HG02981 (cell line): ENCODE measurements around the gene TSSK3.
"Not testable (repeated sequence)": the region's sequence is repeated elsewhere in the genome, so short reads cannot be mapped to it uniquely, and the experiment has no call there.

ENCODE experiments used
- ATAC-seq: cut with Tn5 transposase; IDR thresholded peaks from one replicate; pipeline ENCODE4 v1.9.1; 2021; ENCODE audit warnings: mild to moderate bottlenecking, moderate library complexity; ENCODE audit not compliant: unreplicated experiment

The TSSK3 gene

GRCh38 chr1:32396524-32396923, 34.2 kb downstream of the TSSK3 start:
- not testable (repeated sequence) for ATAC-seq

GRCh38 chr1:32398401-32398800, 36.1 kb downstream of the TSSK3 start:
- no peak for ATAC-seq

- no peak for ATAC-seq
Measured at GRCh38 chr1:32399843-32400242, 37.5 kb downstream of the TSSK3 start.

- ATAC-seq = no peak
Measured at GRCh38 chr1:32400876-32401631, 38.7 kb downstream of the TSSK3 start.

- ATAC-seq = no peak
Measured at GRCh38 chr1:32404946-32405345, 42.6 kb downstream of the TSSK3 start.

- no peak for ATAC-seq
Measured at GRCh38 chr1:32405672-32406467, 43.5 kb downstream of the TSSK3 start.

GRCh38 chr1:32406629-32407111, 44.3 kb downstream of the TSSK3 start:
- ATAC-seq = no peak

GRCh38 chr1:32411261-32411660, 48.9 kb downstream of the TSSK3 start:
- ATAC-seq = no peak

GRCh38 chr1:32413507-32414185, 51.3 kb downstream of the TSSK3 start:
- ATAC-seq = no peak
